HepG2 (cell line): Measurements from ENCODE around the gene CELSR3. TPM values are rescaled to one million over a fixed set of nuclear protein-coding genes. Genes with fewer than 3 reads are reported as not detected.

Source experiments
- ARID2 ChIP-seq: sonication (generic); formaldehyde crosslinking; IDR thresholded peaks from 2 replicates; pipeline ENCODE4 v1.8.1; 2022; ENCODE audit warnings: mild to moderate bottlenecking, missing genetic modification reagents, borderline replicate concordance
- CEBPB ChIP-seq: IDR thresholded peaks from 2 replicates; pipeline ENCODE4 v1.6.1; 2011; ENCODE audit warnings: low read depth, low read length, improper control_type of control experiment, borderline replicate concordance
- CEBPZ ChIP-seq: IDR thresholded peaks from 2 replicates; pipeline ENCODE4 v1.6.1; 2012; ENCODE audit warnings: low read length, improper control_type of control experiment
- FOXJ3 ChIP-seq: sonication (generic); formaldehyde crosslinking; IDR thresholded peaks from 2 replicates; pipeline ENCODE4 v1.4.0; 2020; ENCODE audit warnings: missing genetic modification reagents, mild to moderate bottlenecking, borderline replicate concordance
- GLMP ChIP-seq: sonication (generic); formaldehyde crosslinking; IDR thresholded peaks from 2 replicates; pipeline ENCODE4 v1.9.0; 2021; ENCODE audit warnings: missing genetic modification reagents, mild to moderate bottlenecking, borderline replicate concordance
- HNRNPLL ChIP-seq: fragments of 200-400 bp; formaldehyde crosslinking; IDR thresholded peaks from 2 replicates; pipeline ENCODE4 v1.6.1; 2017; ENCODE audit warnings: mild to moderate bottlenecking, low read depth, low read length; ENCODE audit not compliant: poor library complexity, severe bottlenecking
- MXD3 ChIP-seq: IDR thresholded peaks from 2 replicates; pipeline ENCODE4 v1.6.1; 2016; ENCODE audit warnings: mild to moderate bottlenecking, missing biosample characterization, missing genetic modification reagents
- NCOA1 ChIP-seq: sonication (generic); formaldehyde crosslinking; IDR thresholded peaks from 2 replicates; pipeline ENCODE4 v1.9.0; 2021; ENCODE audit warnings: missing genetic modification reagents
- NFE2L1 ChIP-seq: sonication (generic); formaldehyde crosslinking; IDR thresholded peaks from 2 replicates; pipeline ENCODE4 v1.4.0; 2020; ENCODE audit warnings: missing genetic modification reagents, mild to moderate bottlenecking, borderline replicate concordance
- POLR2AphosphoS2 ChIP-seq: IDR thresholded peaks from 2 replicates; pipeline ENCODE4 v1.6.1; 2011; ENCODE audit warnings: low read depth, low read length, improper control_type of control experiment
- SALL2 ChIP-seq: sonication (generic); formaldehyde crosslinking; IDR thresholded peaks from 2 replicates; pipeline ENCODE4 v1.8.1; 2023; ENCODE audit warnings: mild to moderate bottlenecking, missing genetic modification reagents, inconsistent platforms
- SRY ChIP-seq: sonication (generic); formaldehyde crosslinking; IDR thresholded peaks from 2 replicates; pipeline ENCODE4 v1.8.0; 2022; ENCODE audit warnings: mild to moderate bottlenecking, missing genetic modification reagents
- TCF7L2 ChIP-seq: IDR thresholded peaks from 2 replicates; pipeline ENCODE4 v1.6.1; 2011; ENCODE audit warnings: mild to moderate bottlenecking, low read depth, low read length, moderate library complexity
- ZNF234 ChIP-seq: sonication (generic); formaldehyde crosslinking; conservative IDR thresholded peaks from 2 replicates; pipeline ENCODE4 v1.5.1; 2020; ENCODE audit warnings: mild to moderate bottlenecking, missing genetic modification reagents
- ZNF556 ChIP-seq: sonication (generic); formaldehyde crosslinking; IDR thresholded peaks from 2 replicates; pipeline ENCODE4 v1.4.0; 2020; ENCODE audit warnings: mild to moderate bottlenecking, missing genetic modification reagents, borderline replicate concordance
- ZNF772 ChIP-seq: sonication (generic); formaldehyde crosslinking; IDR thresholded peaks from 2 replicates; pipeline ENCODE4 v1.5.0; 2020; ENCODE audit warnings: mild to moderate bottlenecking, missing genetic modification reagents
- ZNF775 ChIP-seq: sonication (generic); formaldehyde crosslinking; IDR thresholded peaks from 2 replicates; pipeline ENCODE4 v1.4.0; 2020; ENCODE audit warnings: missing genetic modification reagents, mild to moderate bottlenecking, moderate library complexity, borderline replicate concordance
- ZSCAN30 ChIP-seq: sonication (generic); formaldehyde crosslinking; IDR thresholded peaks from 2 replicates; pipeline ENCODE4 v1.5.0; 2020; ENCODE audit warnings: mild to moderate bottlenecking, missing genetic modification reagents
- polyA plus RNA-seq, 8 experiments: library from polyadenylated mRNA; depleted of rRNA in 3 of 8; stranded (reverse) in 7 of 8; unstranded in 1 of 8; fragments of >200 nt; fragmentation: Illumina TruSeq in 4 of 8; extraction: Trizol in 4 of 8; gene quantifications; 2 replicates each; pipeline versions ENCODE4 v1.2.1 to v1.2.3, GENCODE V29; 2011 to 2016; ENCODE audit warnings: low read depth in 4 of 8, missing spikeins in 1 of 8, mixed read lengths in 1 of 8; ENCODE audit not compliant: insufficient read depth in 1 of 8
- total RNA-seq, 5 experiments: library from RNA; depleted of rRNA; stranded (reverse); fragments of >200 nt; fragmentation: Illumina TruSeq; extraction: Trizol; gene quantifications; 2 replicates each; pipeline ENCODE4 v1.2.3, GENCODE V29; 2016; ENCODE audit warnings: low read depth in 1 of 5

CELSR3 gene
- total and polyA plus RNA-seq, 2 of the 13 experiments (the other 11 are each of a cell fraction or from before 2014, with no cell fraction given), result 5.4 to 6.7 TPM

GRCh38 chr3:48661501-48662144 is 1.1 kb downstream of the CELSR3 start (continued):
- TF ChIP-seq GLMP (CRISPR knock-in tag) (peak; percentile 100), ZNF556 (CRISPR knock-in tag) (peak; percentile 99), CEBPB (no peak), ZNF772 (CRISPR knock-in tag) (peak; percentile 100), CEBPZ (no peak), MXD3 (CRISPR knock-in tag) (peak; percentile 100), TCF7L2 (no peak), ARID2 (CRISPR knock-in tag) (peak; percentile 100), FOXJ3 (peak; percentile 98), ZNF234 (CRISPR knock-in tag) (peak; percentile 100), SRY (peak; percentile 100), POLR2AphosphoS2 (no peak), NFE2L1 (CRISPR knock-in tag) (peak; percentile 98), ZNF775 (CRISPR knock-in tag) (peak; percentile 98), ZSCAN30 (CRISPR knock-in tag) (peak; percentile 100), NCOA1 (CRISPR knock-in tag) (peak; percentile 100), SALL2 (CRISPR knock-in tag) (peak; percentile 100), HNRNPLL (peak; percentile 81)
